Measurements from ENCODE around the gene WEE1.
"Not testable (repeated sequence)": the region's sequence is repeated elsewhere in the genome, so short reads cannot be mapped to it uniquely, and the experiment has no call there.

Gene WEE1

GRCh38 chr11:9616042-9616675 is 42.7 kb downstream of the WEE1 start:
- TF ChIP-seq CTCF (IDR thresholded peaks at IDR 0.05) (no peak), ZFX (IDR thresholded peaks at IDR 0.05; ENCODE audit: borderline replicate concordance) (no peak)
- H3K27ac ChIP-seq: no peak overlapping the region

GRCh38 chr11:9616858-9617257 is 43.4 kb downstream of the WEE1 start:
- no peak overlapping the region for H3K27ac ChIP-seq
- TF ChIP-seq ZFX (IDR thresholded peaks at IDR 0.05; ENCODE audit: borderline replicate concordance): no peak
- TF ChIP-seq CTCF (IDR thresholded peaks at IDR 0.05): no peak

GRCh38 chr11:9617940-9618339 is 44.5 kb downstream of the WEE1 start:
- TF ChIP-seq ZFX (IDR thresholded peaks at IDR 0.05; ENCODE audit: borderline replicate concordance) (no peak), CTCF (IDR thresholded peaks at IDR 0.05) (no peak)
- no peak overlapping the region for H3K27ac ChIP-seq

GRCh38 chr11:9619004-9619403 is 45.5 kb downstream of the WEE1 start:
- TF ChIP-seq ZFX (IDR thresholded peaks at IDR 0.05; ENCODE audit: borderline replicate concordance) (no peak), CTCF (IDR thresholded peaks at IDR 0.05) (no peak)
- no peak overlapping the region for H3K27ac ChIP-seq

- TF ChIP-seq ZFX (IDR thresholded peaks at IDR 0.05; ENCODE audit: borderline replicate concordance) (no peak), CTCF (IDR thresholded peaks at IDR 0.05) (no peak)
- H3K27ac ChIP-seq: no peak overlapping the region
Observed at GRCh38 chr11:9619971-9620370, 46.5 kb downstream of the WEE1 start.

GRCh38 chr11:9622353-9622752 is 48.9 kb downstream of the WEE1 start:
- H3K27ac ChIP-seq: not testable (repeated sequence)

- H3K27ac ChIP-seq: not testable (repeated sequence)
Observed at GRCh38 chr11:9623053-9623452, 49.6 kb downstream of the WEE1 start.

- H3K27ac ChIP-seq: no peak overlapping the region
- TF ChIP-seq CTCF (IDR thresholded peaks at IDR 0.05) (no peak), ZFX (IDR thresholded peaks at IDR 0.05; ENCODE audit: borderline replicate concordance) (no peak)
Observed at GRCh38 chr11:9624448-9624847, 51.0 kb downstream of the WEE1 start.
